Measurements from ENCODE around the gene RIC8A.

- TF ChIP-seq CTCF (IDR thresholded peaks at IDR 0.05) (no peak), EZH2 (IDR thresholded peaks at IDR 0.05) (no peak)
These were observed 2.0 kb downstream of the RIC8A start for GRCh38 chr11:209275-210121.
